GM18867 (cell line): Measurements from ENCODE around the gene FOXD4L1.
"Not testable (repeated sequence)": the region's sequence is repeated elsewhere in the genome, so short reads cannot be mapped to it uniquely, and the experiment has no call there.

ENCODE experiments used
- ATAC-seq: cut with Tn5 transposase; IDR thresholded peaks from one replicate; pipeline ENCODE4 v1.9.1; 2021; ENCODE audit warnings: mild to moderate bottlenecking, moderate library complexity; ENCODE audit not compliant: unreplicated experiment

Gene FOXD4L1

GRCh38 chr2:113521492-113521891 is 23.0 kb downstream of the FOXD4L1 start:
- not testable (repeated sequence) for ATAC-seq

- not testable (repeated sequence) for ATAC-seq
Measured at GRCh38 chr2:113524986-113525385, 26.5 kb downstream of the FOXD4L1 start.

GRCh38 chr2:113527350-113528045 is 29.0 kb downstream of the FOXD4L1 start:
- ATAC-seq, result peak; percentile 93

DNA sequence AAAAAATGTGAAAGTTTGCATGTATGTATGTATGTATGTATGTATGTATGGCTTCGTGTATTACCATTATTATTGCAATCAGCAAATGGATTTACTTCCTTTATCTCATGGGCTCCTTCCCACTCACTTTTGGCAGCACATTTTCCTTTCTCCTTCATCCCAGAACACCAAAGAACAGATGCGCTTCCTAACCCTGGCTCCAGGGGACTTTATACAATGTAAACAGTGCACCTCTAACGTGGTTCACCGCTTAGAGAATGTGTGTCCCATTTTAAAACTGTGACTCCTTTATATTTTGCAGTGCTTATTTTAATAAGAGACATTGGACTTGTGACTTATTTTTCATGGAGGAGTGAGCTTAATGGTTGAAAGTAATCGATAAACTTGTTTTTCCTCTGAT is 29.7 kb downstream of the FOXD4L1 start:
- not testable (repeated sequence) for ATAC-seq

GRCh38 chr2:113528904-113529303 is 30.4 kb downstream of the FOXD4L1 start:
- ATAC-seq, result not testable (repeated sequence)

DNA sequence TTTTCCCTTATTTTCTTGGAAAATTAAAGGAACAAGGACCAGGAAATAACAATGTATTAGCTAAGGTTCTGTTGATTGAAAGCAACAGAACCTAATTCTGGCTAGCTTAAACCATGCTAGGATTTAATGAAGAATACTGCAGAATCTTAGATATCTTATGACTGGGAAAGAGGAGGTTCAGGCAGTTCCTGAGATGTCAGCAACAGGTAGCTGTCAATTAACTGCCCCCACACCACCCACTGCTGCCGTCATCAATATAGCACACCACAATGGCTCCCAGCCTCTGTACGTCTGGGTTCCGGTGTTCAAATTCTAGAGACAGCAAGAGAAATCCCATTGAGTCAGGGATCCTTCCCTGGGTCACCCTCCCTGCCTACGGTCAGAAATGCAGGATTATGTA is 34.5 kb downstream of the FOXD4L1 start:
- not testable (repeated sequence) for ATAC-seq

- not testable (repeated sequence) for ATAC-seq
Measured at GRCh38 chr2:113536573-113536972, 38.1 kb downstream of the FOXD4L1 start.

- ATAC-seq, result not testable (repeated sequence)
Measured at GRCh38 chr2:113540834-113541203, 42.4 kb downstream of the FOXD4L1 start.

- not testable (repeated sequence) for ATAC-seq
Measured at GRCh38 chr2:113541204-113541975, 42.9 kb downstream of the FOXD4L1 start.

GRCh38 chr2:113541976-113542485 is 43.6 kb downstream of the FOXD4L1 start:
- not testable (repeated sequence) for ATAC-seq

GRCh38 chr2:113542529-113542928 is 44.1 kb downstream of the FOXD4L1 start:
- not testable (repeated sequence) for ATAC-seq
